HCT116 (cell line): Measurements from ENCODE around the gene SCAF8. TPM values are rescaled to one million over a fixed set of nuclear protein-coding genes. Genes with fewer than 3 reads are reported as not detected.

Experiments used
- ATAC-seq: fragments of 200-7000 bp; cut with Tn5 transposase; 2 replicates; pipeline ENCODE4 v1.9.1; 2020; ENCODE audit warnings: mild to moderate bottlenecking, moderate library complexity
- BruUV-seq: library from RNA; stranded (reverse); fragments of 400-500 nt; replicated peaks from 2 replicates; lab custom pipeline; 2021; lab: Mats Ljungman, UMichigan
- CTCF ChIA-PET: fragments of 300-600 bp; sonication (Branson Sonifier 250); formaldehyde crosslinking; loops from one replicate; lab custom pipeline; 2021; ENCODE audit warnings: antibody characterized with exemption; lab: Charles Lee
- POLR2A ChIA-PET: fragments of 300-600, 350-600 bp; sonication (Branson Sonifier 250); formaldehyde crosslinking; loops from one replicate; lab custom pipeline; 2021; ENCODE audit warnings: antibody characterized with exemption; lab: Charles Lee
- RAD21 ChIA-PET, 2 experiments: fragments of 300-600 bp; sonication (Branson Sonifier 250); formaldehyde crosslinking; loops; one replicate each; lab custom pipeline; 2023; ENCODE audit warnings: low total read pairs in 2 of 2; ENCODE audit not compliant: uncharacterized antibody in 2 of 2, unreplicated experiment in 2 of 2, low non-redundant PET in 1 of 2; lab: Charles Lee
- DNase-seq: peaks from one replicate; pipeline ENCODE4 v3.0.0-alpha.2; 2010; ENCODE audit warnings: low read depth, low spot score
- H2AFZ ChIP-seq: fragments of 200-600 bp; shearing (Covaris generic), sonication (generic); 2 replicates; pipeline ENCODE4 v1.6.1; 2017; ENCODE audit warnings: low read depth, mixed run types, mixed read lengths, antibody characterized with exemption, low read length; ENCODE audit not compliant: poor library complexity, severe bottlenecking
- H3K27ac ChIP-seq: 2 replicates; pipeline ENCODE4 v1.5.1; 2012; ENCODE audit warnings: low read depth, low read length
- H3K27me3 ChIP-seq: fragments of 200-600 bp; sonication (generic); 2 replicates; pipeline ENCODE4 v1.6.1; 2016; ENCODE audit warnings: mixed run types, low read length, mixed read lengths; ENCODE audit not compliant: insufficient read depth
- H3K36me3 ChIP-seq, 2 experiments: fragments of 200-500 bp in 1 of 2; fragments of 200-600 bp in 1 of 2; sonication (Bioruptor generic) in 1 of 2; sonication (generic) in 1 of 2; 2 replicates each; pipeline versions ENCODE4 v1.5.1 to v1.6.1; 2014 to 2016; ENCODE audit warnings: low read length in 2 of 2, inconsistent platforms in 1 of 2, mixed read lengths in 1 of 2, mixed run types in 1 of 2; ENCODE audit not compliant: insufficient read depth in 2 of 2, control insufficient read depth in 1 of 2
- H3K4me1 ChIP-seq, 2 experiments: fragments of 200-600 bp in 1 of 2; sonication (generic) in 1 of 2; 2 replicates each; pipeline versions ENCODE4 v1.5.1 to v1.6.1; 2012 to 2017; ENCODE audit warnings: low read length in 2 of 2, inconsistent platforms in 1 of 2, mild to moderate bottlenecking in 1 of 2, mixed read lengths in 1 of 2, mixed run types in 1 of 2, moderate library complexity in 1 of 2; ENCODE audit not compliant: insufficient read depth in 2 of 2, control insufficient read depth in 1 of 2
- H3K4me2 ChIP-seq: fragments of 200-600 bp; sonication (generic); 2 replicates; pipeline ENCODE4 v1.6.1; 2017; ENCODE audit warnings: mixed run types, low read length, mixed read lengths
- H3K4me3 ChIP-seq, 2 experiments: fragments of 200-600 bp in 1 of 2; sonication (generic) in 1 of 2; replicated peaks in 1 of 2; 2 replicates each; pipeline ENCODE4 v1.5.1; 2011 to 2016; ENCODE audit warnings: low read length in 2 of 2, control low read depth in 1 of 2, low read depth in 1 of 2, mild to moderate bottlenecking in 1 of 2, mixed read lengths in 1 of 2, mixed run types in 1 of 2
- H3K79me2 ChIP-seq: fragments of 200-600 bp; sonication (generic); 2 replicates; pipeline ENCODE4 v1.6.1; 2017; ENCODE audit warnings: mild to moderate bottlenecking, mixed run types, low read length, moderate library complexity, mixed read lengths; ENCODE audit not compliant: insufficient read depth
- H3K9ac ChIP-seq: fragments of 200-600 bp; sonication (generic); 2 replicates; pipeline ENCODE4 v1.6.1; 2016; ENCODE audit warnings: low read length, mixed read lengths
- H3K9me2 ChIP-seq: fragments of 200-600 bp; sonication (generic), shearing (Covaris generic); 2 replicates; pipeline ENCODE4 v1.6.1; 2017; ENCODE audit warnings: mixed run types, mild to moderate bottlenecking, moderate library complexity; ENCODE audit not compliant: insufficient read depth
- H3K9me3 ChIP-seq, 2 experiments: fragments of 200-500 bp in 1 of 2; fragments of 200-600 bp in 1 of 2; sonication (Bioruptor generic) in 1 of 2; sonication (generic) in 1 of 2; 2 replicates each; pipeline ENCODE4 v1.6.1; 2014 to 2017; ENCODE audit warnings: low read length in 2 of 2, mixed read lengths in 2 of 2, inconsistent platforms in 1 of 2, low read depth in 1 of 2, mild to moderate bottlenecking in 1 of 2, mixed run types in 1 of 2, moderate library complexity in 1 of 2; ENCODE audit not compliant: control insufficient read depth in 1 of 2, insufficient read depth in 1 of 2
- H4K20me1 ChIP-seq: fragments of 200-600 bp; sonication (generic), shearing (Covaris generic); 2 replicates; pipeline ENCODE4 v1.6.1; 2017; ENCODE audit warnings: mixed run types, mild to moderate bottlenecking, moderate library complexity; ENCODE audit not compliant: insufficient read depth
- CBX3 ChIP-seq: IDR thresholded peaks from 2 replicates; pipeline ENCODE4 v1.6.1; 2012; ENCODE audit warnings: low read depth
- CEBPB ChIP-seq: IDR thresholded peaks from 2 replicates; pipeline ENCODE4 v1.6.1; 2012; ENCODE audit warnings: low read depth
- CTCF ChIP-seq, 3 experiments: fragments of 200-600 bp in 1 of 3; sonication (generic) in 1 of 3; IDR thresholded peaks in 2 of 3; conservative IDR thresholded peaks in 1 of 3; 2 replicates each; pipeline ENCODE4 v1.5.1; 2012 to 2017; ENCODE audit warnings: low read depth in 2 of 3, low read length in 2 of 3, antibody characterized with exemption in 1 of 3, borderline replicate concordance in 1 of 3, control low read depth in 1 of 3, mild to moderate bottlenecking in 1 of 3, mixed read lengths in 1 of 3, mixed run types in 1 of 3, moderate library complexity in 1 of 3; ENCODE audit not compliant: insufficient read depth in 1 of 3
- RAD21 ChIP-seq: IDR thresholded peaks from 2 replicates; pipeline ENCODE4 v1.6.1; 2012; ENCODE audit warnings: low read depth, mild to moderate bottlenecking
- SP1 ChIP-seq: IDR thresholded peaks from 2 replicates; pipeline ENCODE4 v1.6.1; 2012; ENCODE audit warnings: low read depth
- TCF7L2 ChIP-seq: IDR thresholded peaks from 2 replicates; pipeline ENCODE4 v1.7.0; 2011; ENCODE audit warnings: borderline replicate concordance, inconsistent platforms; ENCODE audit not compliant: insufficient read depth, insufficient read length; ENCODE audit errors: extremely low read depth
- YY1 ChIP-seq: IDR thresholded peaks from 2 replicates; pipeline ENCODE4 v1.6.1; 2011; ENCODE audit warnings: low read length, low read depth, moderate library complexity, mild to moderate bottlenecking; ENCODE audit not compliant: insufficient replicate concordance; ENCODE audit errors: extremely low read depth
- intact Hi-C: fragments of 100-400 bp; cut with micrococcal nuclease; formaldehyde crosslinking; loops from 2 replicates; pipeline ENCODE4 v1.10.0; 2022
- total RNA-seq: library from RNA; stranded (reverse); gene quantifications from one replicate; pipeline ENCODE4 v1.2.1, GENCODE V29; 2021; ENCODE audit not compliant: unreplicated experiment

SCAF8 gene
- total RNA-seq, 1 experiment from 2014 or later = 34.6 TPM

- Histone ChIP-seq H4K20me1 (no peaks in the 10 kb centered on the region), H3K36me3 (no peaks in the 10 kb centered on the region), H3K9ac (no peak overlapping the region), H3K4me1 (no peaks in the 10 kb centered on the region), H3K27ac (no peak overlapping the region), H2AFZ (no peak overlapping the region), H3K9me2 (no peaks in the 10 kb centered on the region), H3K9me3 (no peaks in the 10 kb centered on the region), H3K79me2 (no peaks in the 10 kb centered on the region), H3K27me3 (no peaks in the 10 kb centered on the region), H3K4me3 (no peak overlapping the region), H3K4me2 (no peak overlapping the region)
- ChIA-PET RAD21 (no interaction called here), CTCF (no interaction called here), POLR2A (no interaction called here)
- ATAC-seq (0 out of 2 replicates have a peak, but pooled peaks have one; percentile 42), DNase-seq (no peak)
- no TSS peak for BruUV-seq
- TF ChIP-seq CTCF (IDR thresholded peaks at IDR 0.05 in 2 of 3, conservative IDR thresholded peaks at IDR 0.05 in 1 of 3; ENCODE audit: borderline replicate concordance in 1 of 3, insufficient read depth in 1 of 3, low read depth in 2 of 3, low read length in 2 of 3) = peak in 1 of 3 experiments; percentile 7; a peak in 1 of 6 replicates
- TF ChIP-seq RAD21 = peak; percentile 52
- no peak for TF ChIP-seq CEBPB
- intact Hi-C loops = no loop called here
These were observed 27.6 kb upstream of the SCAF8 start for GRCh38 chr6:154705471-154706113.

- ChIA-PET POLR2A (interaction anchor here (0.9 kb wide), 1 partner anchor 28 kb away, joined by 3 read pairs; no protein-coding TSS in a partner anchor), RAD21 (no interaction called here), CTCF (no interaction called here)
- no peaks in the 10 kb centered on the region for H3K79me2 ChIP-seq
- H3K27me3 ChIP-seq = no peaks in the 10 kb centered on the region
- no peaks in the 10 kb centered on the region for H4K20me1 ChIP-seq
- H3K27ac ChIP-seq = no peak overlapping the region
- H3K4me3 ChIP-seq = no peak overlapping the region
- no peaks in the 10 kb centered on the region for H3K9me3 ChIP-seq
- no peaks in the 10 kb centered on the region for H3K36me3 ChIP-seq
- TF ChIP-seq YY1 (no peak), SP1 (no peak), CBX3 (no peak), TCF7L2 (no peak)
- no TSS peak for BruUV-seq
- H2AFZ ChIP-seq = no peak overlapping the region
- intact Hi-C loops = no loop called here
- ATAC-seq = no peak
- H3K4me2 ChIP-seq = no peak overlapping the region
- H3K4me1 ChIP-seq = no peaks in the 10 kb centered on the region
- DNase-seq = no peak
- no peaks in the 10 kb centered on the region for H3K9me2 ChIP-seq
- no peak overlapping the region for H3K9ac ChIP-seq
These were observed 26.8 kb upstream of the SCAF8 start for GRCh38 chr6:154706389-154706788.
